Transverse colon (tissue), 4 donors: Measurements from ENCODE around the gene BAG1. TPM values are rescaled to one million over a fixed set of nuclear protein-coding genes. Genes with fewer than 3 reads are reported as not detected.

Source experiments
- DNase-seq: peaks from one replicate; pipeline ENCODE4 v3.0.0-alpha.2; 2019
- H3K27ac ChIP-seq, 4 donors: fragments of 200-600 bp; sonication (generic); 2 replicates each; pipeline ENCODE4 v1.5.1; 2016 to 2018; ENCODE audit warnings: inconsistent platforms in 4 of 4
- H3K27me3 ChIP-seq: fragments of 200-600 bp; sonication (generic); 2 replicates; pipeline ENCODE4 v1.5.1; 2017; ENCODE audit warnings: inconsistent platforms
- H3K36me3 ChIP-seq, 4 donors: fragments of 200-600 bp; sonication (generic); 2 replicates each; pipeline ENCODE4 v1.5.1; 2017 to 2019; ENCODE audit warnings: inconsistent platforms in 4 of 4
- H3K4me1 ChIP-seq, 4 donors: fragments of 200-600 bp; sonication (generic); 2 replicates each; pipeline ENCODE4 v1.5.1; 2017 to 2020; ENCODE audit warnings: inconsistent platforms in 4 of 4
- H3K4me3 ChIP-seq, 4 donors: fragments of 200-600 bp; sonication (generic); 1 replicate in 1 of 4; 2 replicates in 3 of 4; pipeline versions ENCODE4 v1.5.1 to v1.6.1; 2017 to 2019; ENCODE audit warnings: inconsistent platforms in 4 of 4
- H3K9me3 ChIP-seq, 2 donors: fragments of 200-600 bp; sonication (generic); 2 replicates each; pipeline ENCODE4 v1.5.1; 2017 to 2019; ENCODE audit warnings: inconsistent platforms in 2 of 2
- CTCF ChIP-seq, 5 experiments: fragments of 200-600 bp in 3 of 5; fragments of 450-650 bp in 2 of 5; sonication (generic) in 3 of 5; IDR thresholded peaks; 1 replicate in 2 of 5; 2 replicates in 3 of 5; pipeline ENCODE4 v1.5.1; 2016 to 2017; ENCODE audit warnings: antibody characterized with exemption in 5 of 5, inconsistent platforms in 3 of 5, mild to moderate bottlenecking in 2 of 5, moderate library complexity in 1 of 5
- EP300 ChIP-seq: sonication (generic); formaldehyde crosslinking; IDR thresholded peaks from one replicate; pipeline ENCODE4 v1.6.1; 2017; ENCODE audit warnings: antibody characterized with exemption, low read depth
- POLR2A ChIP-seq: fragments of 450-650 bp; IDR thresholded peaks from one replicate; pipeline ENCODE4 v1.6.1; 2016; ENCODE audit warnings: antibody characterized with exemption, mild to moderate bottlenecking, moderate library complexity
- POLR2AphosphoS5 ChIP-seq, 3 donors: sonication (generic); formaldehyde crosslinking; IDR thresholded peaks; one replicate each; pipeline ENCODE4 v1.6.1; 2016; ENCODE audit warnings: antibody characterized with exemption in 3 of 3
- WGBS, 2 donors: methylation state at CpG; one replicate each; pipeline ENCODE4 v1.1.5; 2018; ENCODE audit warnings: low coverage in 1 of 2; 5-methylcytosine and 5-hydroxymethylcytosine counted together
- in situ Hi-C, 4 donors: fragments of 200-750 bp; cut with MboI; loops; one replicate each; pipeline versions ENCODE4 v1.15.0 to v1.15.1; 2017; ENCODE audit warnings: low sequenced_read_pairs in 3 of 4, low pct_ligation_motif_present in 1 of 4, low pct_unique_long_range_greater_than_20kb in 1 of 4
- intact Hi-C: fragments of 100-400 bp; cut with DNase I; formaldehyde crosslinking; loops from one replicate; pipeline ENCODE4 v1.15.1; 2023; ENCODE audit warnings: low total_unique reads
- total RNA-seq, 4 donors: library from RNA; depleted of rRNA; stranded (reverse); fragments of >200 nt; gene quantifications; one replicate each; pipeline ENCODE4 v1.1.0, GENCODE V29; 2016

BAG1 gene
- total RNA-seq, 4 donors from 2014 or later: 73.2 to 185 (median 131) TPM

GRCh38 chr9:33256236-33256635 is 8.3 kb downstream of the BAG1 start:
- no peak for DNase-seq
- in situ Hi-C loops: no loop called here
- Histone ChIP-seq H3K4me3 (no peak overlapping the region), H3K4me1 (no peaks in the 10 kb centered on the region), H3K27ac (no peak overlapping the region), H3K9me3 (no peaks in the 10 kb centered on the region), H3K27me3 (no peaks in the 10 kb centered on the region), H3K36me3 (peaks cover 0 to 83% (median 41%) of the 10 kb centered on the region in 4 donors)
- WGBS, 2 donors: 82 to 100% methylated on average over 1 to 2 of the region's 2 CpGs
- TF ChIP-seq EP300: no peak
- no peak for TF ChIP-seq POLR2A
- no peak for TF ChIP-seq CTCF (IDR thresholded peaks at IDR 0.05)
- no peak for TF ChIP-seq POLR2AphosphoS5 (IDR thresholded peaks at IDR 0.05)
- intact Hi-C loops: no loop called here

DNA sequence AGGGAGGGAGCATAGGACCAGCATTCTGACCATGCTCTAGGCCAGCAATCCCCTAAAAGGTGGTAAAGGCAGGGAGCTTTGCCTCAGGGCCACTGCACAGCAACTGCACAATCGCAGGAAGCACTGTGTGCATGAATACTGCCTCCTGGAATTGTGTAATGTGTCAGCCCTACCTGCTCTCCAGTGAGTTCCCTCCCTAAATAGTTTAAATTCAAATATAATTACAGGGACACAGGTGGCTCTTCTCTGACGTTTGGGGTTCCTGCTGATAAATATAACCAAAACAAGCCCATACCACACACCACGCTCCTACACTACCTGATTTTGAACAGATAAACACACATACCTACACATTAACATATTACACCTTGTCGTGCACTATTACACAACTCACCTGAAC is 9.0 kb downstream of the BAG1 start:
- intact Hi-C loops (no loop called here), in situ Hi-C loops (no loop called here)
- Histone ChIP-seq H3K9me3 (no peaks in the 10 kb centered on the region), H3K36me3 (peaks cover 0 to 75% (median 37%) of the 10 kb centered on the region in 4 donors), H3K27ac (no peak overlapping the region), H3K27me3 (no peaks in the 10 kb centered on the region), H3K4me3 (no peak overlapping the region), H3K4me1 (no peaks in the 10 kb centered on the region)
- TF ChIP-seq EP300 (no peak), POLR2AphosphoS5 (IDR thresholded peaks at IDR 0.05) (no peak), POLR2A (no peak), CTCF (IDR thresholded peaks at IDR 0.05) (no peak)
- no peak for DNase-seq
- 88 to 89% methylated on average over 1 to 4 of the region's 4 CpGs for WGBS, 2 donors

DNA sequence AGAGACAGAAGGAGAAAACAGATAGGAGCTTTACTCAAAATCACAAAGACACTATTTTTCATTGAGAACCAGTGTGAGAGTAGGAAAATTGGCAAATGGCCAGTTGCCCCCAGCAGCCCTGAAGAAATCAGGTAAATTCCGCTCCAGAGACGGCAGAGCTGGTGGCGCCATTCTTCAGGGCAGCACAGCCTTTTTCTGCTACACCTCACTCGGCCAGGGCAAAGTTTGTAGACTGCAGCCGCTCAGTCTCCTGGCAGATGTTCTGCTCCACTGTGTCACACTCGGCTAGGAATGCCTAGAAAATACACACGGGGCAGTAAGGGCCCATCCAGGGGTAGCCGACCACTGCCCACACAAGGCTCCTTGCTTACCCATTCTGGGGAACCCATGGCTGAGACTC is 9.5 kb downstream of the BAG1 start:
- no peak for DNase-seq
- TF ChIP-seq CTCF (IDR thresholded peaks at IDR 0.05) (no peak), POLR2AphosphoS5 (IDR thresholded peaks at IDR 0.05) (no peak)
- no peaks in the 10 kb centered on the region for H3K4me1 ChIP-seq
- peaks cover 0 to 71% (median 35%) of the 10 kb centered on the region in 4 donors for H3K36me3 ChIP-seq
- no peaks in the 10 kb centered on the region for H3K27me3 ChIP-seq
- intact Hi-C loops: no loop called here
- in situ Hi-C loops: no loop called here
- no peak overlapping the region for H3K27ac ChIP-seq
- WGBS, 2 donors: 97 to 100% methylated on average over 3 to 8 of the region's 8 CpGs
- H3K4me3 ChIP-seq: no peak overlapping the region
- H3K9me3 ChIP-seq: no peaks in the 10 kb centered on the region

DNA sequence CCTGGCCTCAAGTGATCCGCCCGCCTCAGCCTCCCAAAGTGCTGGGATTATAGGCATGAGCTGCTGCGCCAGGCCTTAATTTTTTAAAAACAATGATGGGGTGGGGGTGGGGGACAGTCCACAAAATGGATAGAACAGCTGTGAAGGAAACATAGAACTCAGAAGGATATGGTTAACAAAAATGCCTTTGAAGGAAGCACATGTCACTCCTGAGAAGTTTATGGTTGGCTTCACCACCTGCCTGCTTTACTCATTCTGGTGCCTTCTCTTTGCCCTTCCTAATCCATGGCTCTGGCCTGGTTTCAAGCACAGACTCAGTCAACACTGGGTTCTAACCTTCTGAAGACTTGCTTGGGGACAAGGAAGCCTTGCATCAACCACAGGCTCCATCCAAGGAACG is 10.3 kb downstream of the BAG1 start:
- TF ChIP-seq POLR2A: no peak
- no peak for TF ChIP-seq CTCF (IDR thresholded peaks at IDR 0.05)
- no peak for TF ChIP-seq EP300
- no peak for TF ChIP-seq POLR2AphosphoS5 (IDR thresholded peaks at IDR 0.05)
- Histone ChIP-seq H3K4me3 (no peak overlapping the region), H3K27me3 (no peaks in the 10 kb centered on the region), H3K36me3 (peaks cover 0 to 63% (median 31%) of the 10 kb centered on the region in 4 donors), H3K4me1 (no peaks in the 10 kb centered on the region), H3K9me3 (no peaks in the 10 kb centered on the region), H3K27ac (no peak overlapping the region)
- DNase-seq: no peak
- intact Hi-C loops (no loop called here), in situ Hi-C loops (no loop called here)
- WGBS, 2 donors: 94 to 100% methylated on average over 3 to 4 of the region's 4 CpGs
